Measurements from ENCODE around the gene HECW1.

DNA sequence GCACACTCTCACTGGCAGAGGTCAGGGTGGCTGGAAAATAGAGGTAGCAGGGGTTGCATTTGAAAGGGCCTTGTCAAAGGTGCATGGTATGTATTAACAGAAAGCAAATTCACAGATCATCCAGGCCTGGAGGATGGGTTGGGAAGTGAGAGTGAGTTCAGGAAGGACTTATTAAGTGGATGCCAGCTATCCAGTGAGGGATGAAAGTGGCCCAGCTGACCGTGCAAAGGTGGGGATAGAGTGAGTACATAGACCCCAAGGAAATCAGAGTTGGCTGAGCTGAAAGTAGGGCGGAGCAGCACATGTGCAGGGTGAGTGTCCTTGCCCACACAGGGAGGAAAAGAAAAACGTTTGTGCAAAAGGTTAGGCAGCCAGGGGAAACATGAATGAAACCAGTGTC lies 58.1 kb downstream of the HECW1 start:
- TF ChIP-seq, protein P1, sequence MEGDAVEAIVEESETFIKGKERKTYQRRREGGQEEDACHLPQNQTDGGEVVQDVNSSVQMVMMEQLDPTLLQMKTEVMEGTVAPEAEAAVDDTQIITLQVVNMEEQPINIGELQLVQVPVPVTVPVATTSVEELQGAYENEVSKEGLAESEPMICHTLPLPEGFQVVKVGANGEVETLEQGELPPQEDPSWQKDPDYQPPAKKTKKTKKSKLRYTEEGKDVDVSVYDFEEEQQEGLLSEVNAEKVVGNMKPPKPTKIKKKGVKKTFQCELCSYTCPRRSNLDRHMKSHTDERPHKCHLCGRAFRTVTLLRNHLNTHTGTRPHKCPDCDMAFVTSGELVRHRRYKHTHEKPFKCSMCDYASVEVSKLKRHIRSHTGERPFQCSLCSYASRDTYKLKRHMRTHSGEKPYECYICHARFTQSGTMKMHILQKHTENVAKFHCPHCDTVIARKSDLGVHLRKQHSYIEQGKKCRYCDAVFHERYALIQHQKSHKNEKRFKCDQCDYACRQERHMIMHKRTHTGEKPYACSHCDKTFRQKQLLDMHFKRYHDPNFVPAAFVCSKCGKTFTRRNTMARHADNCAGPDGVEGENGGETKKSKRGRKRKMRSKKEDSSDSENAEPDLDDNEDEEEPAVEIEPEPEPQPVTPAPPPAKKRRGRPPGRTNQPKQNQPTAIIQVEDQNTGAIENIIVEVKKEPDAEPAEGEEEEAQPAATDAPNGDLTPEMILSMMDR (conservative IDR thresholded peaks at IDR 0.05 in 1 of 2, IDR thresholded peaks at IDR 0.05 in 1 of 2; ENCODE audit: extremely low read depth in 1 of 2, insufficient read depth in 1 of 2, low read depth in 1 of 2, low read length in 2 of 2), result no peak
- TF ChIP-seq EZH2 (IDR thresholded peaks at IDR 0.05; ENCODE audit: borderline replicate concordance, low read length), result no peak

Data from mammary epithelial cell (primary cell).